Measurements from ENCODE around the gene LBP. TPM values are rescaled to one million over a fixed set of nuclear protein-coding genes. Genes with fewer than 3 reads are reported as not detected.

Gene LBP
- total and polyA plus RNA-seq, 2 experiments from 2014 or later = not detected

GRCh38 chr20:38357653-38358207, 11.4 kb downstream of the LBP start:
- no peaks in the 10 kb centered on the region for H3K27me3 ChIP-seq
- TF ChIP-seq CTCF (IDR thresholded peaks at IDR 0.05; ENCODE audit: low read depth, low read length) = no peak
- H3K9me3 ChIP-seq (ENCODE audit: low read depth) = no peaks in the 10 kb centered on the region
- no peak overlapping the region for H3K4me3 ChIP-seq
- no peak overlapping the region for H3K27ac ChIP-seq
- H3K36me3 ChIP-seq = no peaks in the 10 kb centered on the region
- H3K4me1 ChIP-seq (ENCODE audit: low read depth) = no peaks in the 10 kb centered on the region
- no peak for DNase-seq (ENCODE audit: low read depth in 1 of 2, low spot score in 1 of 2)

- Histone ChIP-seq H3K27ac (no peak overlapping the region), H3K9me3 (ENCODE audit: low read depth) (no peaks in the 10 kb centered on the region), H3K27me3 (no peaks in the 10 kb centered on the region), H3K4me3 (no peak overlapping the region), H3K36me3 (no peaks in the 10 kb centered on the region), H3K4me1 (ENCODE audit: low read depth) (no peaks in the 10 kb centered on the region)
- DNase-seq (ENCODE audit: low read depth in 1 of 2, low spot score in 1 of 2) = no peak
- no peak for TF ChIP-seq CTCF (IDR thresholded peaks at IDR 0.05; ENCODE audit: low read depth, low read length)
Observed at GRCh38 chr20:38358556-38358955, 12.3 kb downstream of the LBP start.

DNA sequence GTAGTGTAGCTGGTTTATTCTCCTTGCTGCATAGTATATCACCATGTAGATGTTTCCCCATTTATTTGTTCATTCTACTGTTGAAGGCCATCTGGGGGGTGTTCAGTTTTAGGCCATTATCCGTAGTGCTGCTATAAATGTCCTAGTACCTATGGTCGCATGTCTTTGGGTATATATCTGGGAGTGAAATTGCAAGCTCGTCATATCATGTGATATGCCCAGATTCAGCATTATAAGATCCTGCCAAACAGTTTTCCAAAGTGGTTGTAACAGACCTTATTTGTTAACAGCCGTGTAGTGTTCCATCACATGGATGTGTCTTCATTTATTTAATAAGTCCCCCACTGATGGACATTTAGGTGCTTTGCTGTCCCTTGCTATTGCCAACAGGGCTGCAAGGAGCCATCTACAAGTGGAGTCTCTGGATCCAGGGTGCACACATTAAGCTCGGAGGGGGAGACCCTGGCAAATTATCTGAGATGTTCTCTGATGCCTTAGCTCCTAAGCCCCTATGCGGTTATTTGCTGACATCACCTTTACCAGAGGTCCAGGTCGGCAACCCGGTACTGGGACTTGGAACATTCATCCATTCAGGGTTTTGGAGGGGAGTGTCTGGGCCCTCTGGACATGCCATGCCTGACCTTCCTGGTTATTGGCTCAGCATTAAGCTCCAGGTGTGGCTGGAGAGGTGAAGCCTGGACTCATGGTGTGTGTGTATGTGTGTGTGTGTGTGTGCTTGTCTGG, 16.9 kb downstream of the LBP start:
- no peak overlapping the region for H3K4me3 ChIP-seq
- H3K36me3 ChIP-seq = no peaks in the 10 kb centered on the region
- H3K4me1 ChIP-seq (ENCODE audit: low read depth) = no peaks in the 10 kb centered on the region

GRCh38 chr20:38369389-38369788, 23.1 kb downstream of the LBP start:
- Histone ChIP-seq H3K36me3 (no peaks in the 10 kb centered on the region), H3K27ac (no peak overlapping the region), H3K9me3 (ENCODE audit: low read depth) (no peaks in the 10 kb centered on the region), H3K27me3 (no peaks in the 10 kb centered on the region), H3K4me1 (ENCODE audit: low read depth) (no peaks in the 10 kb centered on the region), H3K4me3 (no peak overlapping the region)
- TF ChIP-seq CTCF (IDR thresholded peaks at IDR 0.05; ENCODE audit: low read depth, low read length) = no peak
- peak in 1 of 2 donors; percentile 37 for DNase-seq (ENCODE audit: low read depth in 1 of 2, low spot score in 1 of 2)

More for the DNA sequence above, 16.9 kb downstream of the LBP start:
- Histone ChIP-seq H3K27me3 (no peaks in the 10 kb centered on the region), H3K27ac (no peak overlapping the region), H3K9me3 (ENCODE audit: low read depth) (no peaks in the 10 kb centered on the region)
- DNase-seq (ENCODE audit: low read depth in 1 of 2, low spot score in 1 of 2) = no peak
- TF ChIP-seq CTCF (IDR thresholded peaks at IDR 0.05; ENCODE audit: low read depth, low read length) = no peak

DNA sequence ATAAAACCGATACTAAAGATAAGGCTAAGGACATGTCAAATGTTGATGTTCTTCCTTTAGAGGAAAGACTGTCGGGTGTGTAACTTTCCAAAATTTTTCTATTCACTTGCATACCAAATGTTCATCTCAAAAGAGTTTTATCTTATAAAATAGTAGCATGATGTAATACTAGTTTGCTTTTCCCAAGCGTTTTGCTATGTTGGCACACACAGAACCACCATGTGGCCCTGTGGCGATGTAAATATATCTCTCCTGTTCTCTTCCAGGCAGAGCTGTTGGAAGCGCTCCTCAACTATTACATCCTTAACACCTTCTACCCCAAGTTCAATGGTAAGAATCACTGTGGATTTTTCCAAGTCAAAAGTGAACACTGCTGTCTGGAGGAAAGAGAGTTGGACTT, 26.5 kb downstream of the LBP start:
- H3K27ac ChIP-seq = no peak overlapping the region
- no peaks in the 10 kb centered on the region for H3K4me1 ChIP-seq (ENCODE audit: low read depth)
- H3K27me3 ChIP-seq = no peaks in the 10 kb centered on the region
- no peaks in the 10 kb centered on the region for H3K9me3 ChIP-seq (ENCODE audit: low read depth)
- DNase-seq (ENCODE audit: low read depth in 1 of 2, low spot score in 1 of 2) = peak in 1 of 2 donors; percentile 58
- H3K36me3 ChIP-seq = no peaks in the 10 kb centered on the region
- H3K4me3 ChIP-seq = no peak overlapping the region
- no peak for TF ChIP-seq CTCF (IDR thresholded peaks at IDR 0.05; ENCODE audit: low read depth, low read length)

All from cardiac muscle cell (in vitro differentiated cells and primary cell).